ENCODE results near the gene GFPT1. TPM values are rescaled to one million over a fixed set of nuclear protein-coding genes. Genes with fewer than 3 reads are reported as not detected.

GFPT1 gene
- total and polyA plus RNA-seq, 2 donors, result 7.0 to 8.8 TPM

- no peak overlapping the region for H3K4me3 ChIP-seq (ENCODE audit: low read length in 2 of 2)
- peaks cover 23 to 50% of the 10 kb centered on the region in 2 donors for H3K36me3 ChIP-seq (ENCODE audit: control insufficient read depth in 2 of 2, insufficient read depth in 2 of 2, low read length in 1 of 2)
- H3K27me3 ChIP-seq (ENCODE audit: control insufficient read depth in 2 of 2, insufficient read depth in 1 of 2, low read length in 1 of 2), result no peaks in the 10 kb centered on the region
- 98% methylated on average over 5 of the region's 5 CpGs for WGBS
- no peaks in the 10 kb centered on the region for H3K9me3 ChIP-seq (ENCODE audit: control insufficient read depth in 2 of 2, insufficient read depth in 1 of 2, low read length in 1 of 2)
- H3K27ac ChIP-seq (ENCODE audit: low read depth in 1 of 2, low read length in 1 of 2), result no peak overlapping the region
- no peak for DNase-seq (ENCODE audit: low read depth in 6 of 9, low spot score in 9 of 9)
- no peaks in the 10 kb centered on the region for H3K4me1 ChIP-seq (ENCODE audit: control insufficient read depth in 2 of 2, insufficient read depth in 2 of 2, low read length in 2 of 2)
Observed at GRCh38 chr2:69353360-69353759, 33.7 kb downstream of the GFPT1 start.

GRCh38 chr2:69348781-69349180 is 38.2 kb downstream of the GFPT1 start:
- Histone ChIP-seq H3K27me3 (ENCODE audit: control insufficient read depth in 2 of 2, insufficient read depth in 1 of 2, low read length in 1 of 2) (no peaks in the 10 kb centered on the region), H3K4me1 (ENCODE audit: control insufficient read depth in 2 of 2, insufficient read depth in 2 of 2, low read length in 2 of 2) (no peaks in the 10 kb centered on the region), H3K4me3 (ENCODE audit: low read length in 2 of 2) (no peak overlapping the region), H3K27ac (ENCODE audit: low read depth in 1 of 2, low read length in 1 of 2) (no peak overlapping the region), H3K9me3 (ENCODE audit: control insufficient read depth in 2 of 2, insufficient read depth in 1 of 2, low read length in 1 of 2) (no peaks in the 10 kb centered on the region), H3K36me3 (ENCODE audit: control insufficient read depth in 2 of 2, insufficient read depth in 2 of 2, low read length in 1 of 2) (peaks cover 27 to 55% of the 10 kb centered on the region in 2 donors)
- no peak for DNase-seq (ENCODE audit: low read depth in 6 of 9, low spot score in 9 of 9)
- 96% methylated on average over 1 of the region's 1 CpG for WGBS

- H3K27ac ChIP-seq (ENCODE audit: low read depth in 1 of 2, low read length in 1 of 2), result no peak overlapping the region
- no peak for DNase-seq (ENCODE audit: low read depth in 6 of 9, low spot score in 9 of 9)
Observed at GRCh38 chr2:69345434-69345833, 41.6 kb downstream of the GFPT1 start.

GRCh38 chr2:69344305-69344704 is 42.7 kb downstream of the GFPT1 start:
- Histone ChIP-seq H3K36me3 (ENCODE audit: control insufficient read depth in 2 of 2, insufficient read depth in 2 of 2, low read length in 1 of 2) (peaks cover 45 to 66% of the 10 kb centered on the region in 2 donors), H3K9me3 (ENCODE audit: control insufficient read depth in 2 of 2, insufficient read depth in 1 of 2, low read length in 1 of 2) (no peaks in the 10 kb centered on the region), H3K4me3 (ENCODE audit: low read length in 2 of 2) (no peak overlapping the region), H3K27me3 (ENCODE audit: control insufficient read depth in 2 of 2, insufficient read depth in 1 of 2, low read length in 1 of 2) (no peaks in the 10 kb centered on the region), H3K27ac (ENCODE audit: low read depth in 1 of 2, low read length in 1 of 2) (no peak overlapping the region), H3K4me1 (ENCODE audit: control insufficient read depth in 2 of 2, insufficient read depth in 2 of 2, low read length in 2 of 2) (no peaks in the 10 kb centered on the region)
- DNase-seq (ENCODE audit: low read depth in 6 of 9, low spot score in 9 of 9), result no peak

More at GRCh38 chr2:69345434-69345833, 41.6 kb downstream of the GFPT1 start:
- Histone ChIP-seq H3K9me3 (ENCODE audit: control insufficient read depth in 2 of 2, insufficient read depth in 1 of 2, low read length in 1 of 2) (no peaks in the 10 kb centered on the region), H3K4me1 (ENCODE audit: control insufficient read depth in 2 of 2, insufficient read depth in 2 of 2, low read length in 2 of 2) (no peaks in the 10 kb centered on the region), H3K4me3 (ENCODE audit: low read length in 2 of 2) (no peak overlapping the region), H3K27me3 (ENCODE audit: control insufficient read depth in 2 of 2, insufficient read depth in 1 of 2, low read length in 1 of 2) (no peaks in the 10 kb centered on the region), H3K36me3 (ENCODE audit: control insufficient read depth in 2 of 2, insufficient read depth in 2 of 2, low read length in 1 of 2) (peaks cover 45 to 71% of the 10 kb centered on the region in 2 donors)

GRCh38 chr2:69340101-69340775 is 46.8 kb downstream of the GFPT1 start:
- no peaks in the 10 kb centered on the region for H3K9me3 ChIP-seq (ENCODE audit: control insufficient read depth in 2 of 2, insufficient read depth in 1 of 2, low read length in 1 of 2)
- H3K27me3 ChIP-seq (ENCODE audit: control insufficient read depth in 2 of 2, insufficient read depth in 1 of 2, low read length in 1 of 2), result no peaks in the 10 kb centered on the region
- no peak overlapping the region for H3K4me3 ChIP-seq (ENCODE audit: low read length in 2 of 2)
- no peak for DNase-seq (ENCODE audit: low read depth in 6 of 9, low spot score in 9 of 9)
- WGBS, result 45% methylated on average over 3 of the region's 3 CpGs
- H3K27ac ChIP-seq (ENCODE audit: low read depth in 1 of 2, low read length in 1 of 2), result no peak overlapping the region
- no peaks in the 10 kb centered on the region for H3K4me1 ChIP-seq (ENCODE audit: control insufficient read depth in 2 of 2, insufficient read depth in 2 of 2, low read length in 2 of 2)
- H3K36me3 ChIP-seq (ENCODE audit: control insufficient read depth in 2 of 2, insufficient read depth in 2 of 2, low read length in 1 of 2), result peaks cover 44 to 51% of the 10 kb centered on the region in 2 donors

- 97% methylated on average over 2 of the region's 2 CpGs for WGBS
- H3K27me3 ChIP-seq (ENCODE audit: control insufficient read depth in 2 of 2, insufficient read depth in 1 of 2, low read length in 1 of 2), result no peaks in the 10 kb centered on the region
- no peak overlapping the region for H3K27ac ChIP-seq (ENCODE audit: low read depth in 1 of 2, low read length in 1 of 2)
- H3K4me1 ChIP-seq (ENCODE audit: control insufficient read depth in 2 of 2, insufficient read depth in 2 of 2, low read length in 2 of 2), result no peaks in the 10 kb centered on the region
- H3K36me3 ChIP-seq (ENCODE audit: control insufficient read depth in 2 of 2, insufficient read depth in 2 of 2, low read length in 1 of 2), result peaks cover 16 to 25% of the 10 kb centered on the region in 2 donors
- no peaks in the 10 kb centered on the region for H3K9me3 ChIP-seq (ENCODE audit: control insufficient read depth in 2 of 2, insufficient read depth in 1 of 2, low read length in 1 of 2)
- H3K4me3 ChIP-seq (ENCODE audit: low read length in 2 of 2), result no peak overlapping the region
- DNase-seq (ENCODE audit: low read depth in 6 of 9, low spot score in 9 of 9), result no peak
Observed at GRCh38 chr2:69335311-69335710, 51.7 kb downstream of the GFPT1 start.

GRCh38 chr2:69333352-69333751 is 53.7 kb downstream of the GFPT1 start:
- H3K36me3 ChIP-seq (ENCODE audit: control insufficient read depth in 2 of 2, insufficient read depth in 2 of 2, low read length in 1 of 2), result peaks cover 19 to 36% of the 10 kb centered on the region in 2 donors

GRCh38 chr2:69330781-69331180 is 56.2 kb downstream of the GFPT1 start:
- Histone ChIP-seq H3K27ac (ENCODE audit: low read depth in 1 of 2, low read length in 1 of 2) (no peak overlapping the region), H3K4me1 (ENCODE audit: control insufficient read depth in 2 of 2, insufficient read depth in 2 of 2, low read length in 2 of 2) (no peaks in the 10 kb centered on the region), H3K9me3 (ENCODE audit: control insufficient read depth in 2 of 2, insufficient read depth in 1 of 2, low read length in 1 of 2) (no peaks in the 10 kb centered on the region), H3K27me3 (ENCODE audit: control insufficient read depth in 2 of 2, insufficient read depth in 1 of 2, low read length in 1 of 2) (no peaks in the 10 kb centered on the region), H3K36me3 (ENCODE audit: control insufficient read depth in 2 of 2, insufficient read depth in 2 of 2, low read length in 1 of 2) (peaks cover 24 to 49% of the 10 kb centered on the region in 2 donors), H3K4me3 (ENCODE audit: low read length in 2 of 2) (no peak overlapping the region)
- no peak for DNase-seq (ENCODE audit: low read depth in 6 of 9, low spot score in 9 of 9)
- WGBS, result 97% methylated on average over 2 of the region's 2 CpGs

More at GRCh38 chr2:69333352-69333751, 53.7 kb downstream of the GFPT1 start:
- Histone ChIP-seq H3K27me3 (ENCODE audit: control insufficient read depth in 2 of 2, insufficient read depth in 1 of 2, low read length in 1 of 2) (no peaks in the 10 kb centered on the region), H3K4me3 (ENCODE audit: low read length in 2 of 2) (no peak overlapping the region), H3K27ac (ENCODE audit: low read depth in 1 of 2, low read length in 1 of 2) (no peak overlapping the region), H3K4me1 (ENCODE audit: control insufficient read depth in 2 of 2, insufficient read depth in 2 of 2, low read length in 2 of 2) (no peaks in the 10 kb centered on the region), H3K9me3 (ENCODE audit: control insufficient read depth in 2 of 2, insufficient read depth in 1 of 2, low read length in 1 of 2) (no peaks in the 10 kb centered on the region)
- WGBS, result 98% methylated on average over 2 of the region's 2 CpGs
- DNase-seq (ENCODE audit: low read depth in 6 of 9, low spot score in 9 of 9), result no peak

GRCh38 chr2:69322631-69323030 is 64.4 kb downstream of the GFPT1 start:
- H3K4me1 ChIP-seq (ENCODE audit: control insufficient read depth in 2 of 2, insufficient read depth in 2 of 2, low read length in 2 of 2), result no peaks in the 10 kb centered on the region
- 94% methylated on average over 1 of the region's 1 CpG for WGBS
- no peaks in the 10 kb centered on the region for H3K27me3 ChIP-seq (ENCODE audit: control insufficient read depth in 2 of 2, insufficient read depth in 1 of 2, low read length in 1 of 2)
- no peak for DNase-seq (ENCODE audit: low read depth in 6 of 9, low spot score in 9 of 9)
- no peak overlapping the region for H3K27ac ChIP-seq (ENCODE audit: low read depth in 1 of 2, low read length in 1 of 2)
- H3K4me3 ChIP-seq (ENCODE audit: low read length in 2 of 2), result no peak overlapping the region
- H3K36me3 ChIP-seq (ENCODE audit: control insufficient read depth in 2 of 2, insufficient read depth in 2 of 2, low read length in 1 of 2), result peaks cover 15 to 19% of the 10 kb centered on the region in 2 donors
- no peaks in the 10 kb centered on the region for H3K9me3 ChIP-seq (ENCODE audit: control insufficient read depth in 2 of 2, insufficient read depth in 1 of 2, low read length in 1 of 2)
